Left ventricle myocardium inferior (tissue), 1 donor: ENCODE measurements around the gene ECPAS. TPM values are rescaled to one million over a fixed set of nuclear protein-coding genes. Genes with fewer than 3 reads are reported as not detected.
"Not testable (repeated sequence)": the region's sequence is repeated elsewhere in the genome, so short reads cannot be mapped to it uniquely, and the experiment has no call there.

Experiments
- DNase-seq: peaks from one replicate; pipeline ENCODE4 v3.0.0-alpha.2; 2020
- H3K27ac ChIP-seq: fragments of 200-600 bp; replicated peaks from 2 replicates; pipeline ENCODE4 v1.8.0; 2021
- H3K27me3 ChIP-seq: fragments of 200-600 bp; 2 replicates; pipeline ENCODE4 v1.8.0; 2021; ENCODE audit warnings: low read depth
- H3K36me3 ChIP-seq: fragments of 200-600 bp; 2 replicates; pipeline ENCODE4 v1.8.0; 2021
- H3K4me1 ChIP-seq: fragments of 200-600 bp; 2 replicates; pipeline ENCODE4 v1.8.0; 2021
- H3K4me3 ChIP-seq: fragments of 200-600 bp; 2 replicates; pipeline ENCODE4 v1.8.0; 2021; ENCODE audit warnings: mild to moderate bottlenecking, moderate library complexity
- H3K9me3 ChIP-seq: fragments of 200-600 bp; replicated peaks from 2 replicates; pipeline ENCODE4 v1.8.0; 2021
- CTCF ChIP-seq: fragments of 200-600 bp; IDR thresholded peaks from 2 replicates; pipeline ENCODE4 v1.8.0; 2021; ENCODE audit warnings: antibody characterized with exemption, mild to moderate bottlenecking, borderline replicate concordance
- intact Hi-C: fragments of 100-400 bp; cut with micrococcal nuclease; formaldehyde crosslinking; loops from one replicate; pipeline ENCODE4 v1.11.0; 2022
- total RNA-seq: library from RNA; stranded (reverse); fragmentation: NEBNext Ultra II Directional; extraction: Animal tissue kit (Norgen Biotek cat#: 25700); gene quantifications from one replicate; pipeline ENCODE4 v1.2.1, GENCODE V29; 2021
- donor health status: DM: no; HTN: yes; CAD: no; lungs with severe emphysema.

Gene ECPAS
- total RNA-seq, 1 donor from 2014 or later = 115 TPM

GRCh38 chr9:111349766-111350165, 134.4 kb downstream of the ECPAS start:
- Histone ChIP-seq H3K27me3 (no peaks in the 10 kb centered on the region), H3K4me3 (no peak overlapping the region), H3K36me3 (no peaks in the 10 kb centered on the region), H3K9me3 (no peaks in the 10 kb centered on the region), H3K27ac (no peak overlapping the region), H3K4me1 (no peaks in the 10 kb centered on the region)
- intact Hi-C loops = no loop called here
- TF ChIP-seq CTCF = no peak
- no peak for DNase-seq

- H3K4me3 ChIP-seq = no peak overlapping the region
Observed at GRCh38 chr9:111348821-111349271, 135.3 kb downstream of the ECPAS start.

GRCh38 chr9:111334318-111334863, 149.8 kb downstream of the ECPAS start:
- H3K36me3 ChIP-seq, H3K9me3 ChIP-seq, H3K4me3 ChIP-seq, DNase-seq, H3K27ac ChIP-seq, intact Hi-C loops, H3K4me1 ChIP-seq: not testable (repeated sequence)
- H3K27me3 ChIP-seq = peaks cover 16% of the 10 kb centered on the region

More at GRCh38 chr9:111348821-111349271, 135.3 kb downstream of the ECPAS start:
- TF ChIP-seq CTCF = no peak
- Histone ChIP-seq H3K27ac (no peak overlapping the region), H3K4me1 (no peaks in the 10 kb centered on the region), H3K9me3 (no peaks in the 10 kb centered on the region), H3K27me3 (no peaks in the 10 kb centered on the region), H3K36me3 (no peaks in the 10 kb centered on the region)
- no peak for DNase-seq
- intact Hi-C loops = no loop called here

- intact Hi-C loops = no loop called here
- DNase-seq = no peak
Observed at GRCh38 chr9:111330124-111330523, 154.1 kb downstream of the ECPAS start, which contains the start of gene OR2K2. Gene OR2K2 (minus strand): TSS chr9:111330224. CDS start chr9:111328433, 1,791 bp downstream.

GRCh38 chr9:111320631-111321030, 163.6 kb downstream of the ECPAS start:
- DNase-seq = no peak
- Histone ChIP-seq H3K4me1 (no peaks in the 10 kb centered on the region), H3K9me3 (peaks cover 13% of the 10 kb centered on the region), H3K4me3 (no peak overlapping the region), H3K36me3 (no peaks in the 10 kb centered on the region), H3K27me3 (peaks cover 4% of the 10 kb centered on the region), H3K27ac (no peak overlapping the region)
- intact Hi-C loops = no loop called here
- TF ChIP-seq CTCF = no peak

More at GRCh38 chr9:111330124-111330523, 154.1 kb downstream of the ECPAS start, which contains the start of gene OR2K2:
- H3K27me3 ChIP-seq = peaks cover 16% of the 10 kb centered on the region
- H3K4me1 ChIP-seq = no peaks in the 10 kb centered on the region
- no peaks in the 10 kb centered on the region for H3K36me3 ChIP-seq
- H3K4me3 ChIP-seq = no peak within 1 kb of the TSS
- no peak for TF ChIP-seq CTCF
- no peak within 1 kb of the TSS for H3K27ac ChIP-seq
- H3K9me3 ChIP-seq = no peaks in the 10 kb centered on the region

GRCh38 chr9:111316796-111317195, 167.4 kb downstream of the ECPAS start:
- H3K36me3 ChIP-seq = no peaks in the 10 kb centered on the region
- no peaks in the 10 kb centered on the region for H3K4me1 ChIP-seq
- peaks cover 4% of the 10 kb centered on the region for H3K27me3 ChIP-seq
- TF ChIP-seq CTCF = no peak
- DNase-seq = no peak
- intact Hi-C loops = no loop called here
- H3K9me3 ChIP-seq = peaks cover 13% of the 10 kb centered on the region
- H3K4me3 ChIP-seq = no peak overlapping the region
- H3K27ac ChIP-seq = no peak overlapping the region

Other genes starting within 250 kb of the ECPAS start
- gene OR2K2, start 154.2 kb downstream of the ECPAS start, total RNA-seq = not detected
- gene ZNF483, start 40.8 kb upstream of the ECPAS start, total RNA-seq = 5.8 TPM
- gene PTGR1, start 115.3 kb upstream of the ECPAS start, total RNA-seq = 50.2 TPM
- gene DNAJC25, start 147.0 kb upstream of the ECPAS start, total RNA-seq = 5.5 TPM
- gene GNG10, start 177.2 kb upstream of the ECPAS start, total RNA-seq = 27.4 TPM